ENCODE measurements around the gene RPL22. TPM values are rescaled to one million over a fixed set of nuclear protein-coding genes. Genes with fewer than 3 reads are reported as not detected.

RPL22 gene
- total RNA-seq, 4 donors from 2014 or later, result 75.5 to 237 (median 192) TPM

Other genes starting within 250 kb of the RPL22 start
- gene NPHP4, start 207.2 kb downstream of the RPL22 start, total RNA-seq, result 1 to 10 TPM; 2.4 to 8.8 (median 5.3) TPM
- 1 to 10 TPM; 1.8 to 9.3 (median 3.9) TPM for gene KCNAB2, start 153.7 kb downstream of the RPL22 start, total RNA-seq
- gene CHD5, start 19.3 kb downstream of the RPL22 start, total RNA-seq, result under 1 TPM in 2 of 4 donors, not detected in 2; 0.38 to 0.62 TPM
- gene RNF207, start 6.5 kb upstream of the RPL22 start, total RNA-seq, result 10 to 100 TPM in 3 of 4 donors, 1 to 10 TPM in 1; 6.6 to 43.3 (median 23.3) TPM
- 10 to 100 TPM; 43.0 to 85.3 (median 53.4) TPM for gene ICMT, start 36.4 kb upstream of the RPL22 start, total RNA-seq
- gene HES3, start 44.6 kb upstream of the RPL22 start, total RNA-seq, result not detected
- 10 to 100 TPM in 2 of 4 donors, 1 to 10 TPM in 2; 5.6 to 12.3 (median 10.2) TPM for gene GPR153, start 61.5 kb upstream of the RPL22 start, total RNA-seq
- 10 to 100 TPM; 23.5 to 50.7 (median 39.0) TPM for gene ACOT7, start 194.2 kb upstream of the RPL22 start, total RNA-seq
- gene HES2, start 220.3 kb upstream of the RPL22 start, total RNA-seq, result 10 to 100 TPM; 40.5 to 51.9 (median 50.2) TPM
- 10 to 100 TPM; 14.5 to 22.2 (median 18.6) TPM for gene ESPN, start 225.2 kb upstream of the RPL22 start, total RNA-seq

All from esophagus squamous epithelium (tissue), 4 donors.